Gastroesophageal sphincter (tissue), 3 donors: Measurements from ENCODE around the gene LDLRAD3.

Source experiments
- EP300 ChIP-seq: sonication (generic); formaldehyde crosslinking; IDR thresholded peaks from one replicate; pipeline ENCODE4 v1.6.1; 2017; ENCODE audit warnings: antibody characterized with exemption, mild to moderate bottlenecking
- POLR2A ChIP-seq, 2 donors: fragments of 450-650 bp; IDR thresholded peaks; one replicate each; pipeline ENCODE4 v1.6.1; 2017; ENCODE audit warnings: antibody characterized with exemption in 2 of 2, mild to moderate bottlenecking in 2 of 2, moderate library complexity in 1 of 2
- POLR2AphosphoS5 ChIP-seq: sonication (generic); formaldehyde crosslinking; IDR thresholded peaks from one replicate; pipeline ENCODE4 v1.6.1; 2017; ENCODE audit warnings: antibody characterized with exemption
- TF ChIP-seq, protein P1 (sequence below), 4 experiments: fragments of 200-600 bp in 2 of 4; fragments of 450-650 bp in 2 of 4; sonication (generic) in 1 of 4; IDR thresholded peaks; one replicate each; pipeline ENCODE4 v1.5.1; 2017 to 2019; ENCODE audit warnings: antibody characterized with exemption in 4 of 4, mild to moderate bottlenecking in 2 of 4, moderate library complexity in 2 of 4

DNA sequence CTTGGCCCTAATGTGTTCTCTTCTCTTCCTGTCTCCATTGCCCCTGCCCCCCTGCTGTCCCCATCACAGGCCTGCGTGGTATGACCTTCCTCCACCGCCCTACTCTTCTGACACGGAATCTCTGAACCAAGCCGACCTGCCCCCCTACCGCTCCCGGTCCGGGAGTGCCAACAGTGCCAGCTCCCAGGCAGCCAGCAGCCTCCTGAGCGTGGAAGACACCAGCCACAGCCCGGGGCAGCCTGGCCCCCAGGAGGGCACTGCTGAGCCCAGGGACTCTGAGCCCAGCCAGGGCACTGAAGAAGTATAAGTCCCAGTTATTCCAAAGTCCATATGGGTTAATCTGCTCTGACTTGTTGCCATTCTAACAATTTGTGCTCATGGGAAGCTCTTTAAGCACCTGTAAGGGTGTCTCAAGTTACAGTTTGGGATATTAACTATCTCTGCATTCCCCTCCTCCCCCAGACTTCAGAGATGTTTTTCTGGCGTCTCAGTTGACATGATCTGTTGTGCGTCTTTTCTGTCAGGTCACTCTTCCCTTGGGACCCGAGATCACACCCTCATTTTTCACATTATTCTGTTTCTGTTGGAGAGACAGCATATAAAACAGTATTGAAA, 285.3 kb downstream of the LDLRAD3 start:
- TF ChIP-seq, protein P1, sequence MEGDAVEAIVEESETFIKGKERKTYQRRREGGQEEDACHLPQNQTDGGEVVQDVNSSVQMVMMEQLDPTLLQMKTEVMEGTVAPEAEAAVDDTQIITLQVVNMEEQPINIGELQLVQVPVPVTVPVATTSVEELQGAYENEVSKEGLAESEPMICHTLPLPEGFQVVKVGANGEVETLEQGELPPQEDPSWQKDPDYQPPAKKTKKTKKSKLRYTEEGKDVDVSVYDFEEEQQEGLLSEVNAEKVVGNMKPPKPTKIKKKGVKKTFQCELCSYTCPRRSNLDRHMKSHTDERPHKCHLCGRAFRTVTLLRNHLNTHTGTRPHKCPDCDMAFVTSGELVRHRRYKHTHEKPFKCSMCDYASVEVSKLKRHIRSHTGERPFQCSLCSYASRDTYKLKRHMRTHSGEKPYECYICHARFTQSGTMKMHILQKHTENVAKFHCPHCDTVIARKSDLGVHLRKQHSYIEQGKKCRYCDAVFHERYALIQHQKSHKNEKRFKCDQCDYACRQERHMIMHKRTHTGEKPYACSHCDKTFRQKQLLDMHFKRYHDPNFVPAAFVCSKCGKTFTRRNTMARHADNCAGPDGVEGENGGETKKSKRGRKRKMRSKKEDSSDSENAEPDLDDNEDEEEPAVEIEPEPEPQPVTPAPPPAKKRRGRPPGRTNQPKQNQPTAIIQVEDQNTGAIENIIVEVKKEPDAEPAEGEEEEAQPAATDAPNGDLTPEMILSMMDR (IDR thresholded peaks at IDR 0.05), result no peak
- TF ChIP-seq POLR2AphosphoS5 (no peak), POLR2A (IDR thresholded peaks at IDR 0.05) (no peak), EP300 (no peak)
